Raji (cell line): ENCODE results near the gene POLA1.

Experiments
- POLR2A ChIP-seq: IDR thresholded peaks from 2 replicates; pipeline ENCODE4 v1.6.1; 2011; ENCODE audit warnings: low read depth, low read length, control low read depth; ENCODE audit not compliant: insufficient read depth

Gene POLA1, protein sequence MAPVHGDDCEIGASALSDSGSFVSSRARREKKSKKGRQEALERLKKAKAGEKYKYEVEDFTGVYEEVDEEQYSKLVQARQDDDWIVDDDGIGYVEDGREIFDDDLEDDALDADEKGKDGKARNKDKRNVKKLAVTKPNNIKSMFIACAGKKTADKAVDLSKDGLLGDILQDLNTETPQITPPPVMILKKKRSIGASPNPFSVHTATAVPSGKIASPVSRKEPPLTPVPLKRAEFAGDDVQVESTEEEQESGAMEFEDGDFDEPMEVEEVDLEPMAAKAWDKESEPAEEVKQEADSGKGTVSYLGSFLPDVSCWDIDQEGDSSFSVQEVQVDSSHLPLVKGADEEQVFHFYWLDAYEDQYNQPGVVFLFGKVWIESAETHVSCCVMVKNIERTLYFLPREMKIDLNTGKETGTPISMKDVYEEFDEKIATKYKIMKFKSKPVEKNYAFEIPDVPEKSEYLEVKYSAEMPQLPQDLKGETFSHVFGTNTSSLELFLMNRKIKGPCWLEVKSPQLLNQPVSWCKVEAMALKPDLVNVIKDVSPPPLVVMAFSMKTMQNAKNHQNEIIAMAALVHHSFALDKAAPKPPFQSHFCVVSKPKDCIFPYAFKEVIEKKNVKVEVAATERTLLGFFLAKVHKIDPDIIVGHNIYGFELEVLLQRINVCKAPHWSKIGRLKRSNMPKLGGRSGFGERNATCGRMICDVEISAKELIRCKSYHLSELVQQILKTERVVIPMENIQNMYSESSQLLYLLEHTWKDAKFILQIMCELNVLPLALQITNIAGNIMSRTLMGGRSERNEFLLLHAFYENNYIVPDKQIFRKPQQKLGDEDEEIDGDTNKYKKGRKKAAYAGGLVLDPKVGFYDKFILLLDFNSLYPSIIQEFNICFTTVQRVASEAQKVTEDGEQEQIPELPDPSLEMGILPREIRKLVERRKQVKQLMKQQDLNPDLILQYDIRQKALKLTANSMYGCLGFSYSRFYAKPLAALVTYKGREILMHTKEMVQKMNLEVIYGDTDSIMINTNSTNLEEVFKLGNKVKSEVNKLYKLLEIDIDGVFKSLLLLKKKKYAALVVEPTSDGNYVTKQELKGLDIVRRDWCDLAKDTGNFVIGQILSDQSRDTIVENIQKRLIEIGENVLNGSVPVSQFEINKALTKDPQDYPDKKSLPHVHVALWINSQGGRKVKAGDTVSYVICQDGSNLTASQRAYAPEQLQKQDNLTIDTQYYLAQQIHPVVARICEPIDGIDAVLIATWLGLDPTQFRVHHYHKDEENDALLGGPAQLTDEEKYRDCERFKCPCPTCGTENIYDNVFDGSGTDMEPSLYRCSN (N-terminal part only)

DNA sequence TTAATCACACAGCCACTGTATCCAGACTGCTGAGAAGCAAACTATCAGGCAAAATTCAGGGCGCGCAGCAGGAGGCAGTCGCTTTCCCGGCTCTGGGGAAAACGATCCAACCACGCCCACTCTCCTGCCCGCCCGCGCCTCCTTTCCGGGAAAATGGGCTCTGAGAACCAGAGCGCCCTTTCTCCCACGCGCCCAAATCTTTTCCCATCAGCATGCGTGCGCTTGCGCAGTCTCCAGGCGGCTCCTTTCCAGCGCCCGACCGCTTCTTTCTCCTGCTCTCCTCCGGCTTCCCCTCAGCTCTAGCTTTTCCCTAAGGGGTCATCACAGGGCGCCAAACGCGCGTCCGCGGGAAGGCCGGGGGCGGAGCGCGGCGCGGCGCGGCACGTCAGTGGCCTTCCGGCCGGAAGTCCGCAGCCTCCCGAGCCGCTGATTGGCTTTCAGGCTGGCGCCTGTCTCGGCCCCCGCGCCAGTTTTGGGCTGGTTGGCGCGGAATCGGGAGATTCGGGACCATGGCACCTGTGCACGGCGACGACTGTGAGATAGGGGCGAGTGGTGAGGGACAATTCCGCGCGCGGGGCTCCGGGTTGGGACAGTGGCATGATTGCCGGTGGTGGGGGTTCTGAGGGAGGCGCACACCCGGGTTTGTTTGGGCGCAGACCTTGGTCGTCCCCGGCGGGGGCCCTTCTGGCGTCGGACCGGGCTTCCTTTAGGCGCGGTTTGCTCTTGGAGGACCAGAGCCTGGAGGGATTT is at the start of gene POLA1:
Gene POLA1 (plus strand): TSS at position 466 of the 750 bp plus-strand sequence. CDS start 44 bp downstream, at position 510.
- TF ChIP-seq POLR2A, result peak; percentile 54

DNA sequence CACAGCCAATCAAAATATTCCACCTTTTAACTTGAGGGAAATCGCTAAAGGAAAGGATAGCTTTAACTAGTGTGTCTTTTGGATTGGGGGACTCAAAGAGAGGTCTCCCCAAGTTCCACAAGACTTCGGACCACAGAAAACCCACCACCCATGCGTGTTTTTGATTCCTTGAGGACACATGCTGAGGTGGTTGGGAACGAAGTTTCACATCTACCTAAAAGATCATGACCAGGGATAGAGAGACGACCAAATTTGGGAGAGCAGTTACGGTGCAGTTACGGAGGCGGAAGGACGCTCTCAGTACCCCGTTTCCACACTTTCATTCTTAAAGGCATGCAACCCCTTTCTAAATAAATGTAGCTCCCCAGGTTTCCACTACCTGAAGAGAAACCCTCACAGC is 47.7 kb upstream of the POLA1 start:
- no peak for TF ChIP-seq POLR2A

DNA sequence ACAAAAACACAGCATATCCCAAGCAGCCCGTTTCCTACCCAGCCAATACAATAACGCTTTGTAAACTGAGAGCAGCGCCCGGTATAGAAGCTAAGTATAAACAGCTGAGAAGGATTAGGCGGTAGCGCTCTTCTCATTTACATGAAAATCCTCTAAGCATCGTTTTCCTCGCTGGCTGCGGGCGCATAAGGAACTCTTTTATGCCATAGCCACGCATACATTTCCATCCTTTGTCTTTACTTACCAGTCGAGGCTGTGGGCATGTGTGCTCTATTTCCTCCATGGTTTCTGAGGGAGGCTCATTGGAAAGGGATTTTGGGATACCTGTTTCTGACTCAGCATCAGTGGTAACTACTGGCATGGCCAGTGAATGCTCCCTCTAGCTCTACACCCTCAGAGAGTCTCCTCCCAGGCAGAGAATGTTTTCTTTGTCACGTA is 47.0 kb upstream of the POLA1 start:
- TF ChIP-seq POLR2A, result no peak

DNA sequence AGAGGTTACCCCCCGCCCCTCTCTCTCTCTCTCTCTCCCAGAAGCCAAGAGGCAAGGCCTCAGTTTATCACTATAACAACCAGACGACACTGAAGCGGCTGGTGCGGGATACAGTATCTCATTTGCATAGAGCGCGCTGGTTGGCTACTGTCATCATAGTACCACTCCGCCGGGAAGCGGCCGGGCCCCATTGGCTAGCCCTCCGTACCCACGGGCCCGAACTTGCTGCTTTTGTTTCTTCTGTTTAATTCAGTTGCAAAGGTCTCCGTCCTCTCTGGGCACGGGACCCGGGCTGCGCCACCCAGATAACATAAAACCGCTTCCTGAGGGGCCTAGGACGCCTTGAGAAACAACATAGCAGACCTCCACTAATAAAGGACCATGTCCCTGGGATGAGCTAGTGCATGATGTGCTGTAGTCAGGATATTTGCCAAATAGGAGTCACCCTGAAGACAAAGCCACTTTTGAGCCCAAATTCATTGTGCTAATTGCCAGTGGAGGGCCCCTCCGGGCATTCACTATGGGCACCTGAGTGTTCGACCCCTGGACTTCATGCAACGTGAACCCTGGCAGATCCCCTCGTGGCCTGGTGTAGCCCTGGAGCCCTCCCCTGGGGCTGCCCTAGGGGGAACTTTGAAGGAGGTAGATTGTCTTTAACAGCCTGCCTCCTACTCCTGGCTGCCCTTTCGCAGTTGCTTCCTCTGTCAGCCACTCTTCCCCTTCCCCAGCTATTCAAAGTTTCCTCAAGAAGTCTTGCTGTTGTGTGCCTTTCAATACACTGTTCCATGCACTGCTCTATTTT is 46.3 kb upstream of the POLA1 start, which contains the start of gene PCYT1B:
Gene PCYT1B (minus strand): TSS at position 91 of the 802 bp plus-strand sequence. CDS start 242 bp downstream, outside the sequence.
- no peak for TF ChIP-seq POLR2A

DNA sequence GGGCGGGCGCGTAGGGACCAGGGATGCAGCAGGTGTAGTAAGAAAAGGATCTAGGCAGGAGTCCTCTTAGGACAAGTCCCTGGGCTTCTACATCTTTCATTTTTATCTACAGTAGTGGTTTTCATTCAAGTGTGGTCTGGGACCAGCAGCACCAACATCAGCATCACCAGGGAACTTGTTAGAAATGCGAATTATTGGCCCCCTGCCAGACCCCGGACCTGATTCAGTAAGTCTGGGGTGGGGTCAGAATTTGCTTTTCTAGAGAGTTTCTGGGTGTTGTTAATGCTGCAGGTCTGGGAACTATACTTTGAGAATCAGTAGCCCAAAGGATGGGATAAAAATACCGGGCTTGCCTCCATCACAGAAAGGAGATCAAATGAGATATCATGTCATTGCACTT is 45.2 kb upstream of the POLA1 start:
- TF ChIP-seq POLR2A, result no peak

DNA sequence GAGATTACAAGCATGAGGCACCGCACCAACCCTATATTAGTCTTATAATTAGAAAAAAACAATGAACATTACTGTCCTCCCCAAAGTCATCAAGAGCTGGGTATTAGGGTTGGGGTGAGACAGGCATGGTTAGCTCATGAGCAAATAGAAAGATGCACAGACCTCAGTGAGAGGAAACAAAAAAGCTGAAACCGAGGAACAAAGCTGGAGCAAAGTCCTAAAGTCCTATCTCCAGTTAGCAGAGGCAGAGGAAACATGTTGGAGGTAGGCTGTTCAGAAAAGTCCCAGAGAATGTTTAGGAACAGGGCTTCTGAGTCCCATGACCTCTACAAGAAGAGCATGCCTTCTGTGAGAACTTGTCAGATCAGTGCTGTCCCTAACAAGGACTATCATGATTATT is 41.9 kb upstream of the POLA1 start:
- no peak for TF ChIP-seq POLR2A

DNA sequence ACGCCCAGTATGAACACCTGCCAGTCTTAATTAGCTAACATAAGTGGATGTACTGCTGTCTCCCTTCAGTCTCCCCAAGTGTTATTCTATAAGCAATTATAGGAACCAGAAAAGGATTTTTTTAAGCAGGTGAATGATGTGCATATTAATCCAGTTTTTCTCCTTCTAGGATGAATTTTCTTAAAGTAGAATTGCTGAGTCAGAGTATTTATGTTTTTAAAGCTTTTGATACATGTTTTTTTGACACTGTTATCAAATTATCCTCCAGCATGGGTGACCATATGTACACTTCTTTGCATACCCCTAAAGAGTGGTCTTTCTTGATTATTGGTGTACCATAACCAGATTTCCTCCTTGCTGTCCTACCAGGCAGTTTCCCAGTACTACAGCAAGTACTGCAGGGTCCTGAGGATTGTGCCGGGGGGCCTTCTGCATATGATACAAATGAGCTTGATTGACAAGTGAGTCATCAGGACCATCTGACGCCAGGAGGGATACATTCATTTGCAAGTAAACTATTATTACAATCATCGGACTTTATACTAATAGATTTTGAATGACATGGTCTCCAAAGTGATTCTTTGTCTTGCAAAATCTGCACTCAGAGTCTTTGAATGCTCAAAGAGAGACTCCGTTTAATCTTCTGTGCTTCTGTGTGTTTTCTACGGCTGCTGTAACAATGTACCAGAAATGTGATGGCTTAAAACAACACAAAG is 35.9 kb upstream of the POLA1 start:
- no peak for TF ChIP-seq POLR2A

DNA sequence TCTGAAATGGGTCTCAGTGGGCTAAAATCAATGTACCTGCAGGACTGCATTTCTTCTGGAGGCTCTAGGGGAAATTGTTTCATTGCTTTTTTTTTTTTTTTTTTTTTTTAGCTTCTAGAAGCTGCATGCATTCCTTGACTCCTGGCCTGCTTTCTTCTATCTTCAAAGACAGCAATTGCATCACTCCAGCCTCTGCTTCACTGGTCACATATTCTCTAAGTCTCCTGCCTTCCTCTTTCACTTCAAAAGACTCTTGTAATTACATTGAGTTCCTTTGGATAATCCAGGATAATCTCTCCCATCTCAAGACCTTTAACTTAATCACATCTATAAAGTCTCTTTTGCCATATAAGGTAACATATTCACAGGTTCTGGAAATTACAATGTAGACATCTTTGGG is 35.3 kb upstream of the POLA1 start:
- TF ChIP-seq POLR2A, result no peak

DNA sequence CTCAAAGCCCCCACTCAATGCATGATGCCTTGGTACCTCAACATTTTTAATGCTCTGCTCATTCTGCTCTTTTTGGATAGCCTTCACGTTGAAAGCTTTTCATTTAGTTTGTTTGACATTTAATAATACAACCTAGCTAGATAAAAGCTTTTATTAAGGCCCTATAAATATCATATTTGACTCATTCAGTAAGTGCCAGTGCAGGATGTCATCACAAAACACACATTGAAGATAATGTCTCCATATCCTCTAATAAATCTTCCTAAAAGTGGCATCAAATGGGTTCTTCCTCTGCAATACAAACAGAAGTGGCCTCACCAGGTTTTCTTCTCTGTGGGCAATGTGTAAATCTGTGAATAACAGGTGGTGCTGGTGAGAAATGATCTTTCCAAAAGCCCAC is 34.6 kb upstream of the POLA1 start:
- TF ChIP-seq POLR2A, result no peak

DNA sequence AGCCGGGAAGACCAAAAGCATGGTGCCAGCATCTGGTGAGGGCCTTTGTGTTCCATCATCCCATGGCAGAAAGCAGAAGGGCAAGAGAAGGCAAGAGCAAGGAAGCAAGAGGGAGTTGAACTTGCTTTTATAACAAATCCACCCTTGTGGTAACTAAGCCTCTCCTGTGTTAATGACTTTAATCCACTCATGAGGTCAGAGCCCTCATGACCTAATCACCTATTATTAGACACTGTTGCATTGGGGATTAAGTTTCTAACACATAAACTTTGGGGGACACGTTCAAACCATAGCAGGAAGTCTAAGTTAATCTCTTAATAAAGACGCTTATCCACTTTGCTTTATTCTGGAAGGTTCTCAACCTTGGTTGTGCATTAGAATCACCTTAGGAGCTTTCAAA is 34.1 kb upstream of the POLA1 start:
- no peak for TF ChIP-seq POLR2A

DNA sequence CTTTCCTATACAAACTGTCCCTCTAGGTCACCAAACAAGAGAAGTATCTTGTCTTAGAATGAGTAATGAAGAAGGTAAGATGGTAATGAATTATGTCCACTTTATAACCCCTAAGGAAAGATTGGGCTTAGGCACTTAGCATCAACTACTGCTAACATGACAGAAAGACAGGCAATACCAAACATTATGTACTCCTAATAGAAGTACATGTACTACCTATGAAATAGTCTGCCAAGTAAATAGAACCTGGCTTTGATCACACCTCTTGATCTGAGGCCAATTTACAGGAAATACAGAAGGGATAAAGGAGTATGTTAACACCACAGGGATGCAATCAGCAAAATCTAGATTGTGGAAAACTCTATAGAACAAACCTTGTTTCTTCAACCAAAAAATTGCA is 32.4 kb upstream of the POLA1 start:
- no peak for TF ChIP-seq POLR2A

DNA sequence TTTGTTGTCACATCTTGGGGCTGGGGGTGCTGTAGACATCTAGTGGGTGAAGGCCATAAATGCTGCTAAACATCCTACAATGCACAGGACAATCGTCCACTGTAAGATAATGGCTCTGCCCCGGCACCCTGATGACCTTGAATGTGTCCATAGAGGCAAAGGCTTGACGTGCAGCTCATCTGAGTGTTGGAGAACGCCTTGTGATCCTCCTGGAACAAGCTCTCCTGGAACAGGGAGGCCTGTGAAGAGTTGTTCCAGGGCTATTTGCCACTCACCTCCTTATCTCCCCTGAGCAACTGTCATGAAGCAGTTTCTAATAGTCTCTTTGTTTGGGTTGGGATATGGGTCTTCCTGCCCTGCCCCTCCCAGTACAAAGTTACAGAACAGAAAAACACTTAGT is 31.4 kb upstream of the POLA1 start:
- TF ChIP-seq POLR2A, result no peak

DNA sequence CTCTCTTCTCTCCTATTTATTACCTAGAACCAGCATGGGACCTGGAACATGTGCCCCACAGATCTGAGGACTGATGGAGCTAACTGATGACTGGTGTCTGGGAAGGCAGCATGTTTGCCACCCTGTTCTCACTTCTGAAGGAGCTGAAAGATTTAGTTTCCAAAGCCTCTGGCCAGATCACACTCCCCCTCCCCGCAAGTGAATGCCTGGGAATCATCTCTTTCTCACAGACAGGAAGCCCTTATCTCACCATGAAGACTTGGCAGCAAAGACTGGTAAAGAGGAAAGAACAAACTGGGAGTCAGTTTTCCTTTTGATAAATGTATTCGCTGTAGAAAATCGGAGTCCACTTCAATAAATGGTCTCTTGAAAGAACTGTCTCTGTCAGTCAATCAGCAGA is 25.6 kb upstream of the POLA1 start:
- TF ChIP-seq POLR2A, result no peak
